K562 (cell line): Measurements from ENCODE around the gene FN3K. TPM values are rescaled to one million over a fixed set of nuclear protein-coding genes. Genes with fewer than 3 reads are reported as not detected.

Source experiments
- ARNT ChIP-seq, 2 experiments: fragments of 450-650 bp; IDR thresholded peaks; 2 replicates each; pipeline ENCODE4 v1.6.1; 2016; ENCODE audit warnings: mild to moderate bottlenecking in 1 of 2
- BCOR ChIP-seq: fragments of 450-650 bp; IDR thresholded peaks from 2 replicates; pipeline ENCODE4 v1.6.1; 2016
- BMI1 ChIP-seq: fragments of 150-350 bp; IDR thresholded peaks from 2 replicates; pipeline ENCODE4 v1.6.1; 2014; ENCODE audit warnings: low read length
- EGR1 ChIP-seq: fragments of 450-650 bp; conservative IDR thresholded peaks from 2 replicates; pipeline ENCODE4 v1.6.1; 2017; ENCODE audit warnings: mild to moderate bottlenecking
- ETV1 ChIP-seq: fragments of 450-650 bp; conservative IDR thresholded peaks from 2 replicates; pipeline ENCODE4 v1.6.1; 2016; ENCODE audit warnings: missing genetic modification characterization, control low read depth, low read depth, missing compliant biosample characterization
- ETV6 ChIP-seq, 3 experiments: fragments of 150-350 bp in 1 of 3; sonication (generic) in 1 of 3; formaldehyde crosslinking in 1 of 3; IDR thresholded peaks; 2 replicates each; pipeline versions ENCODE4 v1.6.1 to v1.8.0; 2014 to 2022; ENCODE audit warnings: borderline replicate concordance in 2 of 3, low read depth in 2 of 3, antibody characterized with exemption in 1 of 3, low read length in 1 of 3, mild to moderate bottlenecking in 1 of 3, missing genetic modification reagents in 1 of 3
- FOXP1 ChIP-seq: sonication (generic); formaldehyde crosslinking; IDR thresholded peaks from 2 replicates; pipeline ENCODE4 v1.8.0; 2022; ENCODE audit warnings: mild to moderate bottlenecking, missing genetic modification reagents
- IRF2 ChIP-seq: sonication (generic); formaldehyde crosslinking; IDR thresholded peaks from 2 replicates; pipeline ENCODE4 v1.8.1; 2022; ENCODE audit warnings: mild to moderate bottlenecking, missing genetic modification reagents
- MAFK ChIP-seq: IDR thresholded peaks from 2 replicates; pipeline ENCODE4 v1.6.1; 2011; ENCODE audit warnings: low read length, improper control_type of control experiment
- MCM3 ChIP-seq: fragments of 450-650 bp; IDR thresholded peaks from 2 replicates; pipeline ENCODE4 v1.6.1; 2016
- NCOA6 ChIP-seq: fragments of 450-650 bp; IDR thresholded peaks from 2 replicates; pipeline ENCODE4 v1.6.1; 2017; ENCODE audit warnings: mild to moderate bottlenecking
- NFE2 ChIP-seq: IDR thresholded peaks from 2 replicates; pipeline ENCODE4 v1.6.1; 2014; ENCODE audit warnings: antibody characterized with exemption, low read depth
- NR2F6 ChIP-seq: fragments of 450-650 bp; formaldehyde crosslinking; IDR thresholded peaks from 2 replicates; pipeline ENCODE4 v1.4.0; 2020; ENCODE audit warnings: mild to moderate bottlenecking
- SIN3A ChIP-seq, 2 experiments: fragments of 150-350 bp in 1 of 2; IDR thresholded peaks; 2 replicates each; pipeline ENCODE4 v1.6.1; 2011 to 2016; ENCODE audit warnings: borderline replicate concordance in 2 of 2, low read depth in 2 of 2, low read length in 2 of 2, mild to moderate bottlenecking in 2 of 2, moderate library complexity in 2 of 2; ENCODE audit not compliant: control insufficient read depth in 1 of 2
- SMC3 ChIP-seq: conservative IDR thresholded peaks from 2 replicates; pipeline ENCODE4 v1.6.1; 2011; ENCODE audit warnings: low read depth, low read length, improper control_type of control experiment; ENCODE audit not compliant: insufficient read depth
- SNRNP70 ChIP-seq: fragments of 200-400 bp; formaldehyde crosslinking; optimal IDR thresholded peaks from 2 replicates; pipeline ENCODE3; 2017; ENCODE audit warnings: low read depth, low read length
- TEAD1 ChIP-seq, 2 experiments: fragments of 450-650 bp in 1 of 2; sonication (generic) in 1 of 2; formaldehyde crosslinking; IDR thresholded peaks; 2 replicates each; pipeline versions ENCODE4 v1.4.0 to v1.8.0; 2020 to 2022; ENCODE audit warnings: mild to moderate bottlenecking in 2 of 2, missing genetic modification reagents in 1 of 2
- TEAD2 ChIP-seq: fragments of 450-650 bp; IDR thresholded peaks from 2 replicates; pipeline ENCODE4 v1.6.1; 2016; ENCODE audit warnings: missing genetic modification characterization, control low read depth, missing compliant biosample characterization
- ZBED1 ChIP-seq: IDR thresholded peaks from 2 replicates; pipeline ENCODE4 v1.6.1; 2014
- ZC3H4 ChIP-seq: sonication (generic); formaldehyde crosslinking; IDR thresholded peaks from 2 replicates; pipeline ENCODE4 v1.9.0; 2021; ENCODE audit warnings: missing genetic modification reagents, borderline replicate concordance
- ZFX ChIP-seq: sonication (generic); formaldehyde crosslinking; IDR thresholded peaks from 2 replicates; pipeline ENCODE4 v1.8.0; 2022; ENCODE audit warnings: mild to moderate bottlenecking, missing genetic modification reagents, moderate library complexity
- ZKSCAN1 ChIP-seq: fragments of 150-350 bp; IDR thresholded peaks from 2 replicates; pipeline ENCODE4 v1.6.1; 2016; ENCODE audit warnings: low read depth, low read length
- ZNF143 ChIP-seq: sonication (generic); formaldehyde crosslinking; IDR thresholded peaks from 2 replicates; pipeline ENCODE4 v1.9.0; 2022; ENCODE audit warnings: mild to moderate bottlenecking, missing genetic modification reagents
- ZNF174 ChIP-seq: fragments of 250-450 bp; sonication (Bioruptor Pico); IDR thresholded peaks from 2 replicates; pipeline ENCODE4 v1.4.0; 2020; ENCODE audit warnings: mild to moderate bottlenecking
- polyA plus RNA-seq, 8 experiments: library from polyadenylated mRNA; depleted of rRNA in 4 of 8; stranded (reverse) in 5 of 8; unstranded in 3 of 8; fragments of >200 nt; fragmentation: Nextera tagmentation in 2 of 8; fragmentation: Illumina TruSeq in 1 of 8; extraction: Ambion mirVana in 2 of 8; extraction: Trizol in 1 of 8; gene quantifications; 2 replicates each; pipeline versions ENCODE4 v1.2.1 to v1.2.3, GENCODE V29; 2011 to 2014; ENCODE audit warnings: inconsistent platforms in 1 of 8, missing spikeins in 1 of 8
- total RNA-seq, 7 experiments: library from RNA; depleted of rRNA in 6 of 7; stranded (reverse); fragments of >200 nt in 6 of 7; fragmentation: Illumina TruSeq in 2 of 7; extraction: Trizol in 2 of 7; gene quantifications; 2 replicates each; pipeline versions ENCODE4 v1.2.1 to v1.2.3, GENCODE V29; 2011 to 2021; ENCODE audit warnings: low replicate concordance in 1 of 7
- TF ChIP-seq, protein P1 (sequence below): fragments of 450-650 bp; formaldehyde crosslinking; conservative IDR thresholded peaks from 2 replicates; pipeline ENCODE4 v1.4.0; 2022; ENCODE audit warnings: mild to moderate bottlenecking, missing genetic modification characterization
- TF ChIP-seq, protein P2 (sequence below): fragments of 250-450 bp; sonication (Bioruptor Pico); IDR thresholded peaks from 2 replicates; pipeline ENCODE4 v1.8.0; 2021; ENCODE audit warnings: moderate library complexity, mild to moderate bottlenecking, inconsistent platforms
- TF ChIP-seq, protein P3 (sequence below): fragments of 250-450 bp; sonication (Bioruptor Pico); IDR thresholded peaks from 2 replicates; pipeline ENCODE4 v1.9.0; 2021; ENCODE audit warnings: mild to moderate bottlenecking, inconsistent platforms

FN3K gene
- total and polyA plus RNA-seq, 9 of the 15 experiments (the other 6 are each of a cell fraction or from before 2014, with no cell fraction given), result 0.08 to 22.7 (median 3.8) TPM

- TF ChIP-seq SMC3, result no peak
- no peak for TF ChIP-seq TEAD2
- TF ChIP-seq ZKSCAN1, result no peak
- 0 out of 2 replicates have a peak, but pooled peaks have one; percentile 47 for TF ChIP-seq FOXP1 (CRISPR knock-in tag)
- peak in 1 of 2 experiments; percentile 34; a peak in 1 of 4 replicates for TF ChIP-seq TEAD1 (CRISPR knock-in tag; IDR thresholded peaks at IDR 0.05)
- no peak for TF ChIP-seq ZC3H4 (CRISPR knock-in tag)
- TF ChIP-seq MAFK, result no peak
- TF ChIP-seq BCOR, result no peak
- no peak for TF ChIP-seq ZNF143
- TF ChIP-seq NFE2, result no peak
- TF ChIP-seq ETV1 (tag), result no peak
- TF ChIP-seq ZFX (CRISPR knock-in tag), result peak; percentile 10; the same call in 1 of the 2 replicates
- TF ChIP-seq IRF2, result no peak
- no peak for TF ChIP-seq ZBED1
- TF ChIP-seq, protein P1, sequence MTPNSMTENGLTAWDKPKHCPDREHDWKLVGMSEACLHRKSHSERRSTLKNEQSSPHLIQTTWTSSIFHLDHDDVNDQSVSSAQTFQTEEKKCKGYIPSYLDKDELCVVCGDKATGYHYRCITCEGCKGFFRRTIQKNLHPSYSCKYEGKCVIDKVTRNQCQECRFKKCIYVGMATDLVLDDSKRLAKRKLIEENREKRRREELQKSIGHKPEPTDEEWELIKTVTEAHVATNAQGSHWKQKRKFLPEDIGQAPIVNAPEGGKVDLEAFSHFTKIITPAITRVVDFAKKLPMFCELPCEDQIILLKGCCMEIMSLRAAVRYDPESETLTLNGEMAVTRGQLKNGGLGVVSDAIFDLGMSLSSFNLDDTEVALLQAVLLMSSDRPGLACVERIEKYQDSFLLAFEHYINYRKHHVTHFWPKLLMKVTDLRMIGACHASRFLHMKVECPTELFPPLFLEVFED (CRISPR knock-in tag), result no peak
- TF ChIP-seq ETV6 (IDR thresholded peaks at IDR 0.05; ENCODE audit: borderline replicate concordance in 1 of 2, low read depth in 2 of 2, low read length in 1 of 2), result no peak
- no peak for TF ChIP-seq ETV6 (CRISPR knock-in tag; IDR thresholded peaks at IDR 0.05; ENCODE audit: borderline replicate concordance)
- TF ChIP-seq BMI1, result no peak
- TF ChIP-seq SIN3A (IDR thresholded peaks at IDR 0.05; ENCODE audit: borderline replicate concordance in 2 of 2, control insufficient read depth in 1 of 2, low read depth in 2 of 2, low read length in 2 of 2), result 0 out of 4 replicates have a peak, but pooled peaks of 1 of the 2 experiments have one; percentile 16
- TF ChIP-seq, protein P2, sequence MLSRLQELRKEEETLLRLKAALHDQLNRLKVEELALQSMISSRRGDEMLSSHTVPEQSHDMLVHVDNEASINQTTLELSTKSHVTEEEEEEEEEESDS, result no peak
- TF ChIP-seq NR2F6 (CRISPR knock-in tag), result no peak
- TF ChIP-seq EGR1, result peak; percentile 11; the same call in 1 of the 2 replicates
- no peak for TF ChIP-seq SNRNP70
- TF ChIP-seq MCM3, result no peak
- TF ChIP-seq ARNT (IDR thresholded peaks at IDR 0.05), result no peak
- TF ChIP-seq ZNF174 (CRISPR knock-in tag), result no peak
- TF ChIP-seq NCOA6, result no peak
- TF ChIP-seq, protein P3, sequence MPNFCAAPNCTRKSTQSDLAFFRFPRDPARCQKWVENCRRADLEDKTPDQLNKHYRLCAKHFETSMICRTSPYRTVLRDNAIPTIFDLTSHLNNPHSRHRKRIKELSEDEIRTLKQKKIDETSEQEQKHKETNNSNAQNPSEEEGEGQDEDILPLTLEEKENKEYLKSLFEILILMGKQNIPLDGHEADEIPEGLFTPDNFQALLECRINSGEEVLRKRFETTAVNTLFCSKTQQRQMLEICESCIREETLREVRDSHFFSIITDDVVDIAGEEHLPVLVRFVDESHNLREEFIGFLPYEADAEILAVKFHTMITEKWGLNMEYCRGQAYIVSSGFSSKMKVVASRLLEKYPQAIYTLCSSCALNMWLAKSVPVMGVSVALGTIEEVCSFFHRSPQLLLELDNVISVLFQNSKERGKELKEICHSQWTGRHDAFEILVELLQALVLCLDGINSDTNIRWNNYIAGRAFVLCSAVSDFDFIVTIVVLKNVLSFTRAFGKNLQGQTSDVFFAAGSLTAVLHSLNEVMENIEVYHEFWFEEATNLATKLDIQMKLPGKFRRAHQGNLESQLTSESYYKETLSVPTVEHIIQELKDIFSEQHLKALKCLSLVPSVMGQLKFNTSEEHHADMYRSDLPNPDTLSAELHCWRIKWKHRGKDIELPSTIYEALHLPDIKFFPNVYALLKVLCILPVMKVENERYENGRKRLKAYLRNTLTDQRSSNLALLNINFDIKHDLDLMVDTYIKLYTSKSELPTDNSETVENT (CRISPR knock-in tag), result 0 out of 2 replicates have a peak, but pooled peaks have one; percentile 41
Observed at GRCh38 chr17:82751171-82751570, 15.8 kb downstream of the FN3K start (continued).
